RPMI8226 (cell line): ENCODE data around the gene BBLN.
"Not testable (repeated sequence)": the region's sequence is repeated elsewhere in the genome, so short reads cannot be mapped to it uniquely, and the experiment has no call there.

Source experiments
- DNase-seq: peaks from one replicate; pipeline ENCODE4 v3.0.0-alpha.2; 2015

Gene BBLN

DNA sequence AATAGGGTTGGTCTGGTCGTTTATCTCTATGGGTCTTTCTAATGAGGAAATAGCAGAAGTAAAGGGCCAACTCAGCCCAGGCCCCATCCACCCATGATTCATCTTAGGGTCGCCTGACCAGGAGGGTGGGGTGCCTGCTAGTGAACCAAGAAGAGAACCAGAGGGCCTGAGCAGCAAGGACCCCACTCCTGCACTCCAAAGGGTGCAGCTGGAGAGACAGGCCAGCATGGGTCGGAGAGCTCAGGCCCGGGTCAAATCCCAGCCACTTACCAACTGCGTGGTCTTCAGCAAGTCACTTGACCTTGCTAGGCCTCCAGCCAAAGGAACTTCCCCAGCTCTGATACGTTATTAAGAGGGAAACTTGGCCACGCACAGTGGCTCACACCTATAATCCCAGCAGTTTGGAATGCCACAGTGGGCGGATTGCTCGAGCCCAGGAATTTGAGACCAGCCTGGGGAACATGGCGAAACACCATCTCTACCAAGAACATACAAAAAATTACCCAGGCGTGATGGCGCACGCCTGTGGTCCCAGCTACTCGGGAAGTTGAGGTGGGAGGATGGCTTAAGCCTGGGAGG lies 4.3 kb downstream of the BBLN start:
- DNase-seq, result no peak

DNA sequence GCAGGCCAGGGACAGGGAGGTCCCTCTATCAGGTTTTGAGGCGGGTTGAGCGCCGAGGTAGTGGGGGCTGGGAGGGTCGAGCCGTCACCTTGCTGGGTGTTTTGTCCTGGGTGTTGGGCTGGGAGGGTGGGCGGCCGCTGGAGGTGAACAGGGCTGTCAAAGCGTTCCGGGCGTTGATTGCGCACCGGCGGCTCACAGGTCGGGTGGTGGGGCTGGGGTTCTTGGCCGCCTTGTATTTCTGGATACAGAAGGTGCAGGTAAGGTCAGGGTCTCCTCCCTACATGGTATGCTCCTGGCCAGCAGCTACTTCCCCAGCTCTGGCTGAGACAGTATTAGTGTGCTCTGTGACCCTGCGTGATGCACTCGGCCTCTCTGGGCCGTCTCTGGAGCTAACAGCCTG lies 6.1 kb downstream of the BBLN start:
- no peak for DNase-seq

DNA sequence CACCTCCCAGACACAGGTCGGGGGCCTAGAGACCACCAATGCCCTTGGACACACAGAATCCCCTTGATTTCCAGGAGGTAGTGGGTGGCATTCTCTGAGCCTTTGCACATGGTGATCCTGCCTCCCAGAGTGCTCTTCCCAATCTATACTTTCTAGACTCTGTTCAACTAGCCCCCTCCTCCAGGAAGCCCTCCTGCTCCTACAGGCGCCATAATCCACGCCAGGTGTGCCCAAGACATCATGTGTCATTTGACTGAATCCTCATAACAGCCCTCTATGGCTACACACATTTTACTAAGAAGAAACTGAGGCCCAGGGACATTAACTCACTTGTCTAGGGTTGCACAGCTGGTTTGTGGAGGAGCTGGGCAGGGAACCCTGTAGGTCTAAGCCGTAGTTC lies 7.1 kb downstream of the BBLN start:
- no peak for DNase-seq

DNA sequence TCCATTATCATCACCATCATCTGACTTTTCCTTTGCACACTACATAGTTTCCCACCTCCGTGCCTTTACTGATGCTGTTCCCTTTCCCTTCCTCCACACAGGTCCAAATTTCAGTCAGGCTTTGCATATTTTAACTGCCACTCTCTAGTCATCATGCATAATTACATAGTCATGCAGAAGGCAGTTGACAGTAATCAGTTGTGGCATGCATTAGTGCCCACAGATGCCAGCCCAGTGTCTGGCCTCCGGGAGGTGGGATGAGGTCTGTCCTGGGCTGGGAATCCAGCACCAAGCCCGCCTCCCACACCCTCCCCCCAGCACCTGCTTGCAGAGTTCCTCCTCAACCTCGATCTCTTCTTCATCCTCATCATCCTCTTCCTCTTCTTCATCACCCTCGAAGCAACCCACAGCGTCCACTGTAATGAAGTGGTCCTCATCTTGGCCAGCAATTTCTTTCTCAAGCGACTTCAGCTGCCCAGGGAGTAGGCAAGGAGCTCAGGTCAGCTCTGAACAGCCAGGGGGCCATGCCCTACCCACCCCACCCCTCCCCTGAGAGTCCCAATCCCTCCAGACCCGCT lies 8.8 kb downstream of the BBLN start:
- no peak for DNase-seq

GRCh38 chr9:128169492-128169891 lies 9.4 kb downstream of the BBLN start:
- no peak for DNase-seq

DNA sequence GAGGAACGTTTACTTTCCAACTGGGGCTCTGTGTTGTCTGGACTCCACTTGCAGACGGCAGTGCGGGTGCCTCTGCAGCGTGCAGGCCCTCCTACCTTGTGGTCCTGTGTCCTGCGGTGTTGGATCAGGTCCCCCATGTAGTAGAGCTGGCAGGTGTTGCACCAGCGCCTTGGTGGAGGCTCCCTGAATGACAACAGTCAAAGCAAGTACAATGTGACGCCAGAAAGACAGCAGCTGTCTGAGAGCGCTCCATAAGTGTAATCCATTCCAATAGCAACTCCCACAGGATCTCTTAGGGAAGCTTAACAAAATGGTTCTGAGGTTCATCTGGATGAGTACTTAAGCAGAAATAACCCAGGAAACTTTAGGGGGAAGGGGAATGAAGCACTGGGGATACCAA lies 9.9 kb downstream of the BBLN start:
- no peak for DNase-seq

GRCh38 chr9:128174062-128174461 lies 14.0 kb downstream of the BBLN start:
- no peak for DNase-seq

GRCh38 chr9:128175102-128175563 lies 15.1 kb downstream of the BBLN start:
- no peak for DNase-seq

DNA sequence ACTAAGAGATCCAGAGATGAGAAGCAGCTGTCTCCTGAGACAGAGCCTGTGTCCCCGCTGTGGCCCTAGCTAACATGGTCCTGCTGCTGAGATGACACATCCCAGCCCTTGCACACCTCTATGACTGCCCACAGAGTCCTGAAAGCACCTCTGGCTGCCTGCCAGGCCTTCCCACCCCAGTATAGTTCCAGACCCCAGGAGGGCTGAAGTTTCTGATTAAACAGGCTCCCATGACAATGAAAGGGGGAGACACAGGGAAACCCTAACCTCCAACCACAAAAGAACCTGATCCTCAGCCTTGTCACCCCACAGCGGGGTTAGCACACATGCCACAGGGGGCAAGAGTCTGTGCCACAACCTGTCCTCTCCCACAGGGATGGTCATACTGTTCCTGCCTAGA lies 15.7 kb downstream of the BBLN start:
- DNase-seq, result no peak

DNA sequence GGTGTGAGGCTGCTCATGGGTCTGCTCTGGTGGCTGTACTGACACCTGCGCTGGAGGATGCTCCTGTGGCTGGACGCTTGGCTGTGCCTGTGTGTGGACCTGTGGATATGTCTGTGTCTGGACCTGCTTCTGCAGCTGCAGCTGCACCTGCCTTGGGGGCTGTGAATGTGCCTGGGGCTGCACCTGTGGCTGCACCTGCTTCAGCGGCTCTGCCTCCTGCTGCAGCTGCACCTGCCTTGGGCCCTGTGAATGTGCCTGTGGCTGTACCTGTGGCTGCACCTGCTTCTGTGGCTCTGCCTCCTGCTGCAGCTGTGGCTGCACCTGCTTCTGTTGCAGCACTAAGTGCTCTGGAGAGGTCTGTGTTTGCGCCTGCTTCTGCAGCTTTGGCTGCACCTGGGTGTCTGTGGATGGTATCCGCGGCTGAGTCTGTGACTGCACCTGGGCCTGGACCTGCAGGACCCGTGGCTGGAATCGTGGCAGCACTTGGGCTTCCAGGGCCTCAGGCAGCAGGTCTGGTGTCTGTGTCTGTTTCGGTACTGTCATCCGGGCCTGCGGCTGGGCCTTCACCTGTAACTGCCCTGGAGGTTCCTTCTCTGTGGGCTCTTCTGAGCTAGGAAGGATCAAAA lies 18.9 kb downstream of the BBLN start:
- DNase-seq, result no peak

DNA sequence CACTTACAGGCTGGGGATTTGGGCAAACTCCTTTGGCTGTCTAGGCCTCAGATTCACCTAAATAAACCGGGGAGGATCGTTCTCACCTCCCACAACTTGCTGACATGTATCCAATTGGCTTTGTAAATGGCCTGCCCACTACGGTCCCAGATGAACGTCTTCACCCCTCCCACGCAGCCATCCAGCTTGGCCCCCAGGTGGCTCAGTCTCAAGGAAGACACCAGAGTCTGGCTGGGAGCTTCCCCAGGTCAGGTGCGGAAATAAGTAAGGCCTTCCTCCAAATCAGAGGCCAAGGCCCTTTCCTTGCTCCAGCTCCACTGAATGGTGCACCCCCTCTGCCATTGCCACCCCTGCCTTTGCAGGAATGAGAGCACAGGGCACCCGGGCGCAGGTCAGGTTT lies 19.9 kb downstream of the BBLN start:
- no peak for DNase-seq

DNA sequence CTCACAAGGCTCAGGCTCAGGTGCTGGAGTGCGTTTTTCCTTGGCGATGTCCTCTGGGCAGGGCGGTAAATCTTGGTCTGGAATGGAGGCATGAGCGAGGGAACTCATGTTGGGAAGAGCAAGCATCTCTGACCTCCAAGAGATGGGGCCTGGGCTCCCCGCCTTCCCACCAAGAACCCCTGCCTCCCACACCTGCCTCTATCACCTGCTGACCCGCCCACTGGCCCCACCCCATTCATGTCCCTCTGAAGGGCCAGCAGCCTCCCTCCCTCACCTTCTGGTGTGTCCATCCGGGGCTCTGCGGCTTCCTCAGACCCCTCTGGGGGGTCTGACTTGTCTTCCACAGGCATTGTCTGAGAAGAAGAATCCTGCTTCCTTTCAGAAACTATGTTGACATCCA lies 20.4 kb downstream of the BBLN start:
- no peak for DNase-seq

- not testable (repeated sequence) for DNase-seq
These were observed 21.4 kb downstream of the BBLN start for GRCh38 chr9:128181480-128181879.

- DNase-seq, result no peak
These were observed 23.0 kb downstream of the BBLN start for GRCh38 chr9:128182893-128183588.

GRCh38 chr9:128185979-128186965 lies 26.2 kb downstream of the BBLN start:
- DNase-seq, result no peak

DNA sequence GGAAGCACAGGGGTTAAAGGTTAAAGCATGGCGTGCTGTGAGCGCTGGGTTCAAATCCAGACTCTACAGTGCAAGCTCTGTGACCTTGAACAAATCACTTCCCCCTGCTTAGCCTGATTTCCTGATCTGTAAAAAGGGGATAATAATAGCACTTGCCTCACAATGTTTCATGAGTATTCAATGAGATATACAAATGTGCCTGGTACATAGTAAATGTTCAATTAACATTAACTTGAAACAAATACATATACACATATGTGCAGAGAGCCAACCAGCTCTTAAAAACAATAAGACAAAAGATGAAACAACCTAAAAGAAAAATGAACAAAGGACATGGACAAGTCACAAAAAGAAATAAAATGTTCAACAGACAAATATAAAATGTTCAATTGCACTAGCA lies 27.3 kb downstream of the BBLN start:
- no peak for DNase-seq

- DNase-seq, result no peak
These were observed 28.1 kb downstream of the BBLN start for GRCh38 chr9:128188209-128188608.

GRCh38 chr9:128190013-128190412 lies 29.9 kb downstream of the BBLN start:
- DNase-seq, result peak; percentile 31

DNA sequence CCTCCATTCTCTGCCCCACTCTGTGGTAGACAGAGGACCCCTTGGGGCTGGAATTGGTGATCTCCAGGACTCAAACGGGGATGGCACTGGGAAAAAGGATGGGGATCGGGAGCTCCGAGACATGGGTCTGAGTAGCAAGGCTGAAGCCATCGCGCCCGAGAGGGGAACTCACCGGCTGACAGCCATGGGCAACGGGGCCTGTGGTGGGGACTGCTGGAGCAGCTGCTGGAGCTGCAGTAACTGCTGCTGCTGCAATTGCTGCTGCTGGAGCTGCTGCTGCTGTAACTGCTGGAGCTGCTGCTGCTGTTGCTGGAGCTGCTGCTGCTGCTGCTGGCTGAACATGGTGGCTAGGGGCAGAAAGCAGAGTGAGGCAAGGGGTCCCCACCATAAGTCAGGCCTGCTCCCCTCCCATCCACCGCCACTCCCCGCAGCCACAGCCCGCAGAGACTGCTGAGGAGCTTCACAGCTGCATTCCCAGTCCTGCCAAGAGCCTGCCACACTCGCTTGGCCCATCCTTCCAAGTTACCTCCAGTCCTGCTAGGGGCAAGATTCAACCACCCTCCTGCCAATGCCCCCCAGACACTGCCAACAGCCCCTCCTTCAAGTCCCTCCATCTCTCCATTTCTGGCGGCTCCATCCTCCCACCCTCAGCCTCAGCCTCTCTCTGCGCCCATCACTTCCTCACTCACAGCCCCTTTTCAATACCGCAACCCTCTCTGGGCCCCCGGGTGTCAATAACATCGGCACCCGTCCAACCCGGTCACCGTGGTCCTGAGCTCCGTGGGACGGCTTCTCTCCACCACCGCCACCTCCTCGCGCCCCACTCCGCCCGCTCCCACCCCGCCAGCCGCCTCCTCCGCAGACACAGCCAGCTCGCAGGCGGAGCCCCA lies 30.7 kb downstream of the BBLN start:
- DNase-seq, result no peak

DNA sequence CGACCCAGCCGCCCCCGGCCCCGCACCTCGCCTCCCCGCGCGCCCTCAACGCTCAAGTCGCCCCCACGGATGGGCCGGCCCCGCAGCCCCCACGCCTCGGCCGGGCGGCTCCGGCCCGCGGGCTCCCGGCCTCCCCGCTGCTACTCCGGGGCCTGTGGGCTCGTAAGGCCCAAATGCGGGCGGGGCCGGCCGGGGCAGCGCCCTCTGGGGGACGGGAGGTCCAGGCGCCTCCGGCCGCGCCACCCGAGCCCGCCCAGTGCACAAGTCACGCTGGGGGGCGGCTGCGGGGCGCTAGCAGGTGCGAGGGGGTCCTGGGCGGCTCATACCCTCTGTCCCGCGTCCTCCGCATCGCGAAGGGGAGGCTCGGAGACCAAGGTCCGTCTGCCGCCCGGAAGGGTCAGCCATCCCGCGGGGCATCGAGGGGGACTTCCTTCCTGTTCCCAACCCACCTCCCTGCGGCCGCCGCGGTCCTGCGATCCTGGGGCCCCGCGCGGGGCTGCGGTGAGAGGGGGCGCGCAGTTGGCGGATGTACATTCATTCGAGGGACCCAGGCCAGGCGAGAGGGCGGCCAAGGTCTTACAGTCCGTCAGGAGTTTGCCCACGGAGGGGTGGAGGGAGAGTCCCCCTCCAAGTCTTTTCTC lies 31.5 kb downstream of the BBLN start, which contains the start of gene CIZ1:
TSS of gene CIZ1 (minus strand) at position 167 of the 641 bp plus-strand sequence. CDS start 715 bp downstream, outside the sequence.
- peak; percentile 90 for DNase-seq
